Gastroesophageal sphincter (tissue), 4 donors: ENCODE measurements around the gene NEFH. TPM values are rescaled to one million over a fixed set of nuclear protein-coding genes. Genes with fewer than 3 reads are reported as not detected.

Source experiments
- ATAC-seq: fragments of 150-250 bp; one replicate; pipeline ENCODE4 v1.9.1; 2016; ENCODE audit warnings: mild to moderate bottlenecking, moderate library complexity
- H3K27ac ChIP-seq, 4 donors: fragments of 200-600 bp; sonication (generic) in 3 of 4; 1 replicate in 3 of 4; 2 replicates in 1 of 4; pipeline ENCODE4 v1.5.1; 2016 to 2019
- H3K27me3 ChIP-seq: fragments of 200-600 bp; sonication (generic); one replicate; pipeline ENCODE4 v1.5.1; 2019
- H3K36me3 ChIP-seq, 2 donors: fragments of 200-600 bp; sonication (generic); one replicate each; pipeline ENCODE4 v1.5.1; 2019; ENCODE audit warnings: control low read depth in 1 of 2
- H3K4me1 ChIP-seq, 3 donors: fragments of 200-600 bp; sonication (generic); 1 replicate in 2 of 3; 2 replicates in 1 of 3; pipeline ENCODE4 v1.5.1; 2016 to 2019; ENCODE audit warnings: control low read depth in 2 of 3
- H3K4me3 ChIP-seq, 2 donors: fragments of 200-600 bp; sonication (generic); one replicate each; pipeline ENCODE4 v1.5.1; 2019; ENCODE audit warnings: mild to moderate bottlenecking in 1 of 2, moderate library complexity in 1 of 2
- H3K9me3 ChIP-seq, 3 donors: fragments of 200-600 bp; sonication (generic); one replicate each; pipeline ENCODE4 v1.5.1; 2017 to 2019; ENCODE audit warnings: control low read depth in 2 of 3
- EP300 ChIP-seq: sonication (generic); formaldehyde crosslinking; IDR thresholded peaks from one replicate; pipeline ENCODE4 v1.6.1; 2017; ENCODE audit warnings: antibody characterized with exemption, mild to moderate bottlenecking
- POLR2A ChIP-seq, 2 donors: fragments of 450-650 bp; IDR thresholded peaks; one replicate each; pipeline ENCODE4 v1.6.1; 2017; ENCODE audit warnings: antibody characterized with exemption in 2 of 2, mild to moderate bottlenecking in 2 of 2, moderate library complexity in 1 of 2
- POLR2AphosphoS5 ChIP-seq: sonication (generic); formaldehyde crosslinking; IDR thresholded peaks from one replicate; pipeline ENCODE4 v1.6.1; 2017; ENCODE audit warnings: antibody characterized with exemption
- WGBS, 2 donors: methylation state at CpG; one replicate each; pipeline ENCODE4 v1.1.5; 2018; ENCODE audit warnings: low coverage in 1 of 2; 5-methylcytosine and 5-hydroxymethylcytosine counted together
- total RNA-seq, 4 donors: library from RNA; depleted of rRNA; stranded (reverse); fragments of >200 nt; gene quantifications; one replicate each; pipeline ENCODE4 v1.1.0, GENCODE V29; 2016
- TF ChIP-seq, protein P1 (sequence below), 4 experiments: fragments of 200-600 bp in 2 of 4; fragments of 450-650 bp in 2 of 4; sonication (generic) in 1 of 4; IDR thresholded peaks; one replicate each; pipeline ENCODE4 v1.5.1; 2017 to 2019; ENCODE audit warnings: antibody characterized with exemption in 4 of 4, mild to moderate bottlenecking in 2 of 4, moderate library complexity in 2 of 4

The NEFH gene
- total RNA-seq, 4 donors from 2014 or later = 0.62 to 1.3 (median 1.1) TPM

GRCh38 chr22:29517215-29517908 is 37.3 kb downstream of the NEFH start:
- Histone ChIP-seq H3K27me3 (no peaks in the 10 kb centered on the region), H3K36me3 (peaks cover 5 to 100% of the 10 kb centered on the region in 2 donors), H3K27ac (no peak overlapping the region), H3K4me3 (no peak overlapping the region), H3K9me3 (no peaks in the 10 kb centered on the region), H3K4me1 (no peaks in the 10 kb centered on the region)
- TF ChIP-seq, protein P1, sequence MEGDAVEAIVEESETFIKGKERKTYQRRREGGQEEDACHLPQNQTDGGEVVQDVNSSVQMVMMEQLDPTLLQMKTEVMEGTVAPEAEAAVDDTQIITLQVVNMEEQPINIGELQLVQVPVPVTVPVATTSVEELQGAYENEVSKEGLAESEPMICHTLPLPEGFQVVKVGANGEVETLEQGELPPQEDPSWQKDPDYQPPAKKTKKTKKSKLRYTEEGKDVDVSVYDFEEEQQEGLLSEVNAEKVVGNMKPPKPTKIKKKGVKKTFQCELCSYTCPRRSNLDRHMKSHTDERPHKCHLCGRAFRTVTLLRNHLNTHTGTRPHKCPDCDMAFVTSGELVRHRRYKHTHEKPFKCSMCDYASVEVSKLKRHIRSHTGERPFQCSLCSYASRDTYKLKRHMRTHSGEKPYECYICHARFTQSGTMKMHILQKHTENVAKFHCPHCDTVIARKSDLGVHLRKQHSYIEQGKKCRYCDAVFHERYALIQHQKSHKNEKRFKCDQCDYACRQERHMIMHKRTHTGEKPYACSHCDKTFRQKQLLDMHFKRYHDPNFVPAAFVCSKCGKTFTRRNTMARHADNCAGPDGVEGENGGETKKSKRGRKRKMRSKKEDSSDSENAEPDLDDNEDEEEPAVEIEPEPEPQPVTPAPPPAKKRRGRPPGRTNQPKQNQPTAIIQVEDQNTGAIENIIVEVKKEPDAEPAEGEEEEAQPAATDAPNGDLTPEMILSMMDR (IDR thresholded peaks at IDR 0.05) = no peak
- TF ChIP-seq POLR2A (IDR thresholded peaks at IDR 0.05) (no peak), EP300 (no peak), POLR2AphosphoS5 (no peak)
- WGBS, 2 donors = 63 to 66% methylated on average over 3 to 4 of the region's 5 CpGs
- ATAC-seq = no peak

GRCh38 chr22:29518427-29518826 is 38.4 kb downstream of the NEFH start:
- 73 to 81% methylated on average over 2 to 3 of the region's 5 CpGs for WGBS, 2 donors
- peaks cover 5 to 100% of the 10 kb centered on the region in 2 donors for H3K36me3 ChIP-seq

GRCh38 chr22:29519996-29520395 is 40.0 kb downstream of the NEFH start:
- Histone ChIP-seq H3K27ac (no peak overlapping the region), H3K4me3 (no peak overlapping the region), H3K27me3 (no peaks in the 10 kb centered on the region), H3K4me1 (no peaks in the 10 kb centered on the region), H3K36me3 (peaks cover 5 to 100% of the 10 kb centered on the region in 2 donors), H3K9me3 (no peaks in the 10 kb centered on the region)
- TF ChIP-seq POLR2AphosphoS5 (no peak), POLR2A (IDR thresholded peaks at IDR 0.05) (no peak), EP300 (no peak)
- TF ChIP-seq, protein P1 (IDR thresholded peaks at IDR 0.05) = no peak
- ATAC-seq = no peak
- WGBS, 2 donors = no CpG with 5 or more reads among the region's 1 CpG

More at GRCh38 chr22:29518427-29518826, 38.4 kb downstream of the NEFH start:
- TF ChIP-seq, protein P1 (IDR thresholded peaks at IDR 0.05) = no peak
- TF ChIP-seq POLR2A (IDR thresholded peaks at IDR 0.05) (no peak), EP300 (no peak), POLR2AphosphoS5 (no peak)
- ATAC-seq = no peak
- Histone ChIP-seq H3K4me1 (no peaks in the 10 kb centered on the region), H3K4me3 (no peak overlapping the region), H3K27me3 (no peaks in the 10 kb centered on the region), H3K9me3 (no peaks in the 10 kb centered on the region), H3K27ac (no peak overlapping the region)

DNA sequence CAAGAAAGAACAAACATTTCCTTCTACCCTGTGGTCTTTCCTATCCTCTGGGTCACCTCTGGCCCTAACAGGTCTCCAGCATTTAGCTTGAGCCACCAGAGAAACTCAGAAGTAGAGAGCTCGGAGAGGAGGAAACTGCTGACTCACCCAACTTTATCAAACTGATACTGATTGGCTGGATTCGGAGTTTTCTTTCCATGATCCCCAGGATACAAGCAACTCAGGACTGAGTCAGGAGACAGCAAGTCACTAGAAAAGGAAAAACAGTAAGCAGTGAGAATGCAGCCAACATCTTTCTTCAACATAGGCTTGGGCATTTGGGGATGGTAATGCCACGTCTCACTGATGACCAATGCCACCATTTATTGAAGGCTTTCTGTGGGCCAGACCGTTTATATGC is 40.8 kb downstream of the NEFH start:
- no peak for ATAC-seq
- Histone ChIP-seq H3K4me3 (no peak overlapping the region), H3K36me3 (peaks cover 5 to 100% of the 10 kb centered on the region in 2 donors), H3K27me3 (no peaks in the 10 kb centered on the region), H3K27ac (no peak overlapping the region), H3K9me3 (no peaks in the 10 kb centered on the region), H3K4me1 (no peaks in the 10 kb centered on the region)
- 82 to 92% methylated on average over 2 to 4 of the region's 4 CpGs for WGBS, 2 donors
- TF ChIP-seq POLR2AphosphoS5 (no peak), EP300 (no peak), POLR2A (IDR thresholded peaks at IDR 0.05) (no peak)
- TF ChIP-seq, protein P1 (IDR thresholded peaks at IDR 0.05) = no peak

- WGBS, 2 donors = 88 to 92% methylated on average over 5 to 6 of the region's 7 CpGs
- no peak for ATAC-seq
- peaks cover 5 to 100% of the 10 kb centered on the region in 2 donors for H3K36me3 ChIP-seq
- H3K27ac ChIP-seq = no peak overlapping the region
- H3K27me3 ChIP-seq = no peaks in the 10 kb centered on the region
- H3K4me3 ChIP-seq = no peak overlapping the region
- H3K9me3 ChIP-seq = no peaks in the 10 kb centered on the region
- TF ChIP-seq POLR2AphosphoS5 (no peak), POLR2A (IDR thresholded peaks at IDR 0.05) (no peak)
- TF ChIP-seq, protein P1 (IDR thresholded peaks at IDR 0.05) = no peak
- no peaks in the 10 kb centered on the region for H3K4me1 ChIP-seq
Observed at GRCh38 chr22:29521526-29521925, 41.5 kb downstream of the NEFH start.
